CD4-positive, alpha-beta T cell treated with Interleukin-6 for 4 hours (primary cell): ENCODE results near the gene ADGRA1.
"Not testable (repeated sequence)": the region's sequence is repeated elsewhere in the genome, so short reads cannot be mapped to it uniquely, and the experiment has no call there.

Source experiments
- DNase-seq: peaks from one replicate; pipeline ENCODE4 v3.0.0-alpha.2; 2020; ENCODE audit warnings: mixed read lengths

Gene ADGRA1

DNA sequence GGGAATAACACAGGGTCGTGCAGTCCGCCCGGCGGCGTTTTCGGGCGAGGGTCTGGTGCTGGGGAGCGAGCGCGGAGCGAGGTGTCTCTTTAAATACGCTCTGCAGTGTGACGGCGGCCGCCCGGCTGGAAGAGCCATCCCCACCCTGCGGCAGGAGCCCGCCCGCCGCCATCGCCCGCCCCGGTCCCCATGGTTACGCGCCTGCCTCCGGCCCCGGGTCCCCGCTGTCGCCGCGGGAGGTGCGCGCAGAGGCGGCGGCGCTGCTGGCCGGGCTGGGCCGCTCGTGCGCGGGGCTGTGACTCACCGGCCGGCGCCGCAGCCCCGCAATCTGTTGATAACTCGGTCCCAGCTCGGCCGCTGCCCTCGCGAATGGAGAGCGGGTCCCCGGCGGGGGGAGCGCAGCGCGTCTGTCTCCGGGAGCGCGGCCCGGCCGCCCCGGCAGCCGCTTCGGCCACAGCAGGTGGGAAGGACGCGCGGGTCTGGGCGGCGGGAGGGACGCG, at the start of gene ADGRA1:
TSS of gene ADGRA1 (plus strand) at position 246 of the 500 bp plus-strand sequence. CDS start 986 bp downstream, outside the sequence.
- DNase-seq: no peak

- DNase-seq: no peak
Observed at GRCh38 chr10:133038036-133038823, 49.5 kb upstream of the ADGRA1 start.

- DNase-seq: no peak
Observed at GRCh38 chr10:133039107-133039802, 48.5 kb upstream of the ADGRA1 start.

- no peak for DNase-seq
Observed at GRCh38 chr10:133039803-133040165, 47.9 kb upstream of the ADGRA1 start.

- no peak for DNase-seq
Observed at GRCh38 chr10:133040198-133040597, 47.5 kb upstream of the ADGRA1 start.

- DNase-seq: no peak
Observed at GRCh38 chr10:133041101-133041500, 46.6 kb upstream of the ADGRA1 start.

- DNase-seq: no peak
Observed at GRCh38 chr10:133042061-133042460, 45.7 kb upstream of the ADGRA1 start.

- no peak for DNase-seq
Observed at GRCh38 chr10:133042816-133043215, 44.9 kb upstream of the ADGRA1 start.

DNA sequence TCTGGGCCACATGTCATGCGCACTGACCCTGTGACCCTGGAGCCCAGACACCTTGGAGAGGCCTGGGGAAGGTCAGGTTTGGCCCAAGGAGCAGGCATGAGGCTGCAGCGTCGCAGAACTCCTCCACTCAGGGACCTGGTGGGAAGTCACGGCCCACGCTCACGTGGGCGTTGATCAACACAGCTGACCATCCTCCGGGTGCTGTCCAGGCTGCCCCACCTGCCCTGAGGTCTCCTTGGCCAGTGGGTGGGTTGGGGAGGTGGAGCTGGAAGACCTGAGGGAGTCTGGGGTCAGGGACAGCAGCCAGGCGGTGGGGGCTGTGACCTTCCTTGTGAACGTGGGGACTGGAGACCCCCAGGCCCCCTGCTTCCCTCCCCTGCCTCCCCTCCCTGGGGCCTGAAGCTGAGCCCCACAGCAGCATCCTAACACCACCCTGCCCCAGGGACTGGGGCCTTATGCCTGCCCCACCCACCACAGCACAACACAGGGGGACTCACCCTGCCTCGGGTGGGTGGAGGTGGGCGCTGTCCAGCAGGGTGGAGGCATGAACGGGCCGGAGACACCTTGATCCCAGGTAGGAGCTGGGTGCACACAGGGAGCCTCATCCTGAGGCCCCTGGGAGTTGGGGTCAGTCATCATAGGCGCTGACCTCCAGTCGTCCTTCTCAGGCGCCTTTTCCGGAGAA, 44.0 kb upstream of the ADGRA1 start:
- DNase-seq: no peak

- DNase-seq: no peak
Observed at GRCh38 chr10:133044401-133044811, 43.3 kb upstream of the ADGRA1 start.

DNA sequence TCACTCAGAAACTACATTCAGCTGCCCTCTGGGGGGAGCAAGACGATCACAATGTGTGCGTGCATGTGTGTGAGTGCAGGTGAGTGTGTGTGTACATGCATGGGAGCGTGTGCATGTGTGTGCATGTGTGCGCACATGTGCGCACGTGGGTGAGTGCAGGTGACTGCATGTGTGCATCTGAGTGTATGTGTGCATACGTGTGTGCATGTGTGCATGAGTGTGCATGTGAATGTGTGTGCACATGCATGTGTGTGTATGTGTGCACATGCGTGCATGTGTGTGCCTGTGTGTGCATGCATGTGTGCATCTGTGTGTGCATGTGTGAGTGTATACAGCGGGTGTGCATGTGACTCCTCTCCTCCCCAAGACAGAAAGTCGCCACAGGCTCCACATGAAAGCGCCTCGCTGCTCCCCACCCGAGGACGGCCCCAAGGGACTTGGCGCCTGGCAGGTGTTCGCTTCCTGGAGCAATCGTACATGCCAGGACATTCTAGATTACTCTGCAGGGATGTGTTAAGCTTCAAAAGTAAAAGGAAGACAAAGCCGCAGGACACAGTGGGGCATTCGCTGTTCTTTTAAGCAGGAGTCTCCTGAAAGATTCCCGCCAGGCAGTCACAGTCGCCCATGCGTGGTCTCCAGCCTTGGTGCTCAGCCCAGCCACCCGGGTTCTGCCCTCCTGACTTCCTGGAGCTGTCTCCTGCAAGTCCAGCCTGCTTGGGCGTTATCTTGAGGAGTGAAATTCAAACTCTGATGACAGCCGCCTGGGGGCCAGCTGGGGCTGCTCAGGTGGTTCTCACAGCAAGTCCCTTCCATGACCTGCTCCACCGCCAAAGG, 42.0 kb upstream of the ADGRA1 start:
- no peak for DNase-seq

DNA sequence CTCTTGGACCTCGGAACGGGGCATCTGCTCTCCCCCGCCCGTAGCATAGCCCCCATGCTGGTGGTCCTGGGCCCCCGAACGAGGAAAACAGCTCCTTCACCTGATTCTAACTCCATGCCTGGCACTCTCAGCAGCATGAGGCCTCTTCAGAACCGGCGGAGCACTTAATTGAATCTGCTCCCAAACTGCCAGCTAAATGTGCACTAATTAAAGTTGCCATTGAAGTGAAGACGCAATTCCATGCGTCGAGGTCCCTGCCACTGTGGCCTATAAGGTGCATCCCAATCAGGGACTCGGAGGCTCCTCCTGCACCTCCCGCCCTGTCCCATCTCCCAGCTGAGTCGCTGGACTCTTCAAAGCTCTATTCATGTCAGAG, 41.3 kb upstream of the ADGRA1 start:
- no peak for DNase-seq

GRCh38 chr10:133047526-133048123, 40.1 kb upstream of the ADGRA1 start:
- DNase-seq: no peak

DNA sequence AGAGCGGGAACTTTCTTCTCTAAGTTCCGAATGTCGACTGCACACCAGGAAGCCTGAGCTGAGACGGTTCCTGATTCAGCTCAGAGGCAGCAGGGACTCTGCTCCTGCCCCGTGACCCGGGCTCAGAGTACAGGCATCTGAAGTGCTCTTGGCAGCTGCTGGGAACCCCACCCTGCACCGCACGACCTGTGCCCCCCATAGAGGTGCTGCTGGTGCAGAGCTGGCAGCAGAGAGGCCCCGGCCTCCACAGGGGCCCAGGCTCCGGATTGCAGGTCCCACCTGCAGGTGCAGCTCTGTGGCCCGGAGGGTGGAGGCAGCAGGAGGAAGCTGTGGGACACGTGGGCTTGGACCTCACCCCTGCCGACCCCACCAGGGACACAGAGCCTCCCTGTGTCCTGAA, 39.5 kb upstream of the ADGRA1 start:
- DNase-seq: no peak

GRCh38 chr10:133048926-133049325, 38.8 kb upstream of the ADGRA1 start:
- DNase-seq: no peak

DNA sequence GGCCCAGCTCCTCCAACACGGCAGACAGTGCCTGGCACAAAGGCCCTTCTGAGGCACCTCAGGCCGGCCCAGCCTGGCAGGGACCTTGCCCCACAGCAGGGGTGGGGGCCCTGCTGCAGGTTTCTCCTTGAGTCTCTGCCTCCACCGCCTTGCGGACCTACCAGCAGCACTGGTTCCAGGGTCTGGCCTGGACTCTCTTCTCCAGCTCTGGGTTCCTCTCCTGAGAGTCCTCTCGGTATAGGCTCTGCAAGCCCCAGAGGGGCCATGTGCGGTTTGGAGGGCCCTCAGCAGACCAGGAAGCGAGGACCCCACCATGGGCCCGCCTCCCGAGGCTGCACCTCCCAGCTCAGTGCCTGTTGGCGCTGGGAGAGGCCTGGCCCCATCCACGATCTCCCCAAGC, 38.1 kb upstream of the ADGRA1 start:
- no peak for DNase-seq

- DNase-seq: no peak
Observed at GRCh38 chr10:133050371-133050770, 37.4 kb upstream of the ADGRA1 start.

GRCh38 chr10:133052076-133052475, 35.6 kb upstream of the ADGRA1 start:
- no peak for DNase-seq

- DNase-seq: not testable (repeated sequence)
Observed at GRCh38 chr10:133053527-133054133, 34.1 kb upstream of the ADGRA1 start.

DNA sequence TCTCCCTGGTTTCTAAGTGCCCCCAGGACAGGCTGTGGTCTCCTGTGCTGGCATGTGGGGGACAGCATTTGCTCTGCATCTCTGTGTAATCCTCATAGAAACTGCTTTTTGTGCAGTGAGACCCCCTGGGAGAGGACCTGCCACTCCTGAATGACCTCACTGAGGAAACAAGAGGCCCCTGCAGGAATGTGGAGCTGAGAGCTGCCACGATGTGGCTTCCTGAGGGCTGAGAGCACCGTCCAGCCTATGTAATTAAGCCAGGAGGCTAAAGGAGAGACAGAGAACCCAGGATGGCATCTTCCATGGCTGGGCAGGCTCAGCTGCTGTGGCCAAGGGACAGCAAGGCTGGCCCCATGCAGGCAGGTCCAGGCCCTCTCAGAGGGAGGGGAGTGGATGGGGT, 32.3 kb upstream of the ADGRA1 start:
- DNase-seq: no peak

DNA sequence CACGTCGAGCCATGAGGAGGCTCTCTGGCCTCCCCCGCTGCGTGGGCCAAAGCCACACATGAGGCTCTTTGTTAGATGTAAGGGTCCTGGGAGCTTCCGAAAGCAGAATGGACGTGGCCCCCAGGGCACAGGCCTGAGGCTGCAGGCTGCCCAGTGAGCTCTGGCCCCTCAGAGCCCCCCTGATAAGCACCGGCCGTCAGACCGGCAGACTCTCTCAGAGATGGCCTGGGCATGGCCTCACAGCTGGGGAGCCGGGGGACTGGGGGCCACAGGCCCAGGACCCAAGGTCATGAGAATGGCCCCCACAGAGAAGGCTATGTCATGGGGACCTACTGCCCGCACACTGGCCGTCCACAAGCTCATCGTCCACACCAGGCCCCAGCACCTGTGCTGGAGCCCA, 31.7 kb upstream of the ADGRA1 start:
- DNase-seq: no peak

- DNase-seq: no peak
Observed at GRCh38 chr10:133056651-133057178, 31.0 kb upstream of the ADGRA1 start.
